Neural cell (in vitro differentiated cells): Measurements from ENCODE around the gene ZWILCH.

ENCODE experiments used
- CTCF ChIP-seq: fragments of 450-650 bp; IDR thresholded peaks from 2 replicates; pipeline ENCODE4 v1.5.1; 2014; ENCODE audit warnings: antibody characterized with exemption, mild to moderate bottlenecking, moderate library complexity; ENCODE audit not compliant: poor library complexity, severe bottlenecking
- EZH2 ChIP-seq: fragments of 200-600, 300-800 bp; shearing (Covaris generic), sonication (generic); IDR thresholded peaks from 2 replicates; pipeline ENCODE4 v1.6.1; 2014; ENCODE audit warnings: antibody characterized with exemption, low read length, borderline replicate concordance, mild to moderate bottlenecking; ENCODE audit not compliant: insufficient read depth, poor library complexity, severe bottlenecking
- RAD21 ChIP-seq: fragments of 450-650 bp; conservative IDR thresholded peaks from 2 replicates; pipeline ENCODE4 v1.6.1; 2014; ENCODE audit warnings: antibody characterized with exemption, mild to moderate bottlenecking, moderate library complexity
- TAF1 ChIP-seq: IDR thresholded peaks from 2 replicates; pipeline ENCODE4 v1.6.1; 2012; ENCODE audit warnings: low read depth

- TF ChIP-seq EZH2, result no peak
- TF ChIP-seq CTCF, result no peak
- no peak for TF ChIP-seq TAF1
- no peak for TF ChIP-seq RAD21
Observed at GRCh38 chr15:66587749-66588148, 82.6 kb downstream of the ZWILCH start.
